ENCODE measurements around the gene CLBA1.

The CLBA1 gene

GRCh38 chr14:104984056-104984894 is 1.3 kb upstream of the CLBA1 start:
- no peaks in the 10 kb centered on the region for H3K27me3 ChIP-seq (ENCODE audit: insufficient read depth, low read length)
- H3K4me3 ChIP-seq (ENCODE audit: low read depth, low read length), result no peak overlapping the region
- H2AFZ ChIP-seq (ENCODE audit: low read length, unreplicated experiment), result no peak overlapping the region
- no peak overlapping the region for H3K27ac ChIP-seq (ENCODE audit: low read depth, low read length)
- H3K79me2 ChIP-seq (ENCODE audit: control insufficient read depth, insufficient read depth, low read length, unreplicated experiment), result peaks cover 4% of the 10 kb centered on the region
- no peaks in the 10 kb centered on the region for H3K36me3 ChIP-seq (ENCODE audit: insufficient read depth, low read length)
- peaks cover 8% of the 10 kb centered on the region for H3K4me1 ChIP-seq (ENCODE audit: control insufficient read depth, insufficient read depth, low read length, unreplicated experiment)

DNA sequence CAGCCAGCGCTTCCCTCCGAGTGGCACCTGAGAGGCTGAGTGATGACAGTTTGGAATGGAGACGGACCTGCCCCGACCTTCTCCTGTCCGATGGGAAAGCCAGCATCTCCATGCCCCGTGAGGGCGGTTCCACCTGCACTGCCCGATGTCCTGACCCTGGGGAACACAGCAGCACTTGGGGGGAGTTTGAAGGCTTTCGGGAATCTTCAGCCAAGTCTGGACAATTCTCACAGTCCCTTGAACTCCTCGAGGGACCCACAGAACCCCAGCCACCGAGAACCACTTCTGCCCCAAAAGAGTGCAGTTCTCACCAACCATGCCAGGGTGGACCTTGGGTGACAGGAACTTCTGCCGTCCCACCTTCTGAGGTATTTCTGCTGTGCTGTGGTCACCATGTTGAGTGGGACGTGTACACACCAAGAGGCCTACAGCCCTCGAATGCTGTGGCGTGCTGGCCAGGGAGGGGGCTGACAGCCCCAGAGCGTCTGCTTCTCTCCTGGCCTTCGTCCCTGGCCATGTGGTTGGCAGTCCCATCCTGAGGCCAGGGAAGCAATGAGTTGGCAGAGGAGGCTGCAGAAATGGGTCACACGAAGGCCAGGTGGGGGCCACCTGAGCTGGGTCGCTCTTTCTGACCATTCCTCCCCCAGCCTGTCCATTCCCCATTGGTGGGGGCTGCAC is 1.0 kb downstream of the CLBA1 start:
- Histone ChIP-seq H3K36me3 (ENCODE audit: insufficient read depth, low read length) (no peaks in the 10 kb centered on the region), H3K27me3 (ENCODE audit: insufficient read depth, low read length) (no peaks in the 10 kb centered on the region), H3K79me2 (ENCODE audit: control insufficient read depth, insufficient read depth, low read length, unreplicated experiment) (peaks cover 4% of the 10 kb centered on the region), H3K27ac (ENCODE audit: low read depth, low read length) (no peak overlapping the region), H3K4me1 (ENCODE audit: control insufficient read depth, insufficient read depth, low read length, unreplicated experiment) (peaks cover 8% of the 10 kb centered on the region), H2AFZ (ENCODE audit: low read length, unreplicated experiment) (no peak overlapping the region), H3K4me3 (ENCODE audit: low read depth, low read length) (peak overlapping the region; percentile 94)

DNA sequence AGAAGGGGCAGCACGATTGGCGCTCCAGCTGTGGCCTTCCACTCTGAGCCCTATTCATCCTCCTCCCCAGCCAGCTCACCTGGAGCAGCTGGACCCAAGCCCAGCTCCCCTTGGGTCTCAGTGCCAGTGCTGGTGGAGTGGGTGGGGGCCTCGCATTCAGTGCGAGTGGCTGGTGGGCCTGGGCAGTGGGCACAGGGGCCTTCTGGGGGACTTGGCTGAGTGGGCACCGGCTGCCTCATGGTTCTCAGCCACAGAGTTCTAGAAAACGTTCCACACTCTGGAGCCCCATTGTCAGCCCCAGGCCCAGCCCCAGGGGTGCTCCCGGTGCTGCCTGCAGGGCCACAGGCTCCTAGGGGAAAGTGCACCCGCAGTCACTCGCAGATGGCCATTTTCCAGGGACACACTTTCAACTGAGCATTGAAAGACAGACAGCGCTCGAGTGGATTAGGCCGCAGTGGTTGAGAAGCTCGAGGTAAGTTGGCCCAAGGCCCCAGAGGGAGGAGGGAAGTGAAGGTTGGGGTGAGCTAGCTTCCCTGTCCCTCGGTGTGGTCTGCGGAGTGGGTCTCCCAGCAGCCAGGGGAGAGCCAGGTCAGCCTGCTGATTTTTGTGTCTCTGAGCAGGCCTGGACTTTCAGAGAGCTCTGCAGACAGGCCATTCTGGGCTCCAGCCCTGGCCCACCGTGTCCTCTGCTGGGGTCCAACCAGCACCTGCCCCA is 3.8 kb downstream of the CLBA1 start:
- Histone ChIP-seq H3K79me2 (ENCODE audit: control insufficient read depth, insufficient read depth, low read length, unreplicated experiment) (peaks cover 4% of the 10 kb centered on the region), H3K27me3 (ENCODE audit: insufficient read depth, low read length) (no peaks in the 10 kb centered on the region), H2AFZ (ENCODE audit: low read length, unreplicated experiment) (no peak overlapping the region), H3K4me1 (ENCODE audit: control insufficient read depth, insufficient read depth, low read length, unreplicated experiment) (peaks cover 8% of the 10 kb centered on the region), H3K27ac (ENCODE audit: low read depth, low read length) (no peak overlapping the region), H3K4me3 (ENCODE audit: low read depth, low read length) (no peak overlapping the region), H3K36me3 (ENCODE audit: insufficient read depth, low read length) (no peaks in the 10 kb centered on the region; the same call in 1 of the 2 replicates)

GRCh38 chr14:104989951-104990303 is 4.3 kb downstream of the CLBA1 start:
- H3K27me3 ChIP-seq (ENCODE audit: insufficient read depth, low read length), result no peaks in the 10 kb centered on the region
- no peak overlapping the region for H3K4me3 ChIP-seq (ENCODE audit: low read depth, low read length)
- H3K36me3 ChIP-seq (ENCODE audit: insufficient read depth, low read length), result no peaks in the 10 kb centered on the region; the same call in 1 of the 2 replicates
- H3K27ac ChIP-seq (ENCODE audit: low read depth, low read length), result no peak overlapping the region
- peaks cover 4% of the 10 kb centered on the region for H3K79me2 ChIP-seq (ENCODE audit: control insufficient read depth, insufficient read depth, low read length, unreplicated experiment)
- H3K4me1 ChIP-seq (ENCODE audit: control insufficient read depth, insufficient read depth, low read length, unreplicated experiment), result peaks cover 8% of the 10 kb centered on the region
- H2AFZ ChIP-seq (ENCODE audit: low read length, unreplicated experiment), result no peak overlapping the region

GRCh38 chr14:104991896-104992230 is 6.3 kb downstream of the CLBA1 start:
- H3K79me2 ChIP-seq (ENCODE audit: control insufficient read depth, insufficient read depth, low read length, unreplicated experiment), result no peaks in the 10 kb centered on the region
- no peak overlapping the region for H3K27ac ChIP-seq (ENCODE audit: low read depth, low read length)
- no peaks in the 10 kb centered on the region for H3K27me3 ChIP-seq (ENCODE audit: insufficient read depth, low read length)
- no peak overlapping the region for H2AFZ ChIP-seq (ENCODE audit: low read length, unreplicated experiment)
- peaks cover under 1% of the 10 kb centered on the region for H3K4me1 ChIP-seq (ENCODE audit: control insufficient read depth, insufficient read depth, low read length, unreplicated experiment)
- H3K4me3 ChIP-seq (ENCODE audit: low read depth, low read length), result no peak overlapping the region
- no peaks in the 10 kb centered on the region; the same call in 1 of the 2 replicates for H3K36me3 ChIP-seq (ENCODE audit: insufficient read depth, low read length)

GRCh38 chr14:104992501-104992900 is 6.9 kb downstream of the CLBA1 start:
- Histone ChIP-seq H3K79me2 (ENCODE audit: control insufficient read depth, insufficient read depth, low read length, unreplicated experiment) (no peaks in the 10 kb centered on the region), H3K36me3 (ENCODE audit: insufficient read depth, low read length) (no peaks in the 10 kb centered on the region; the same call in 1 of the 2 replicates), H3K27me3 (ENCODE audit: insufficient read depth, low read length) (no peaks in the 10 kb centered on the region), H3K27ac (ENCODE audit: low read depth, low read length) (no peak overlapping the region), H3K4me1 (ENCODE audit: control insufficient read depth, insufficient read depth, low read length, unreplicated experiment) (no peaks in the 10 kb centered on the region), H2AFZ (ENCODE audit: low read length, unreplicated experiment) (no peak overlapping the region), H3K4me3 (ENCODE audit: low read depth, low read length) (no peak overlapping the region)

DNA sequence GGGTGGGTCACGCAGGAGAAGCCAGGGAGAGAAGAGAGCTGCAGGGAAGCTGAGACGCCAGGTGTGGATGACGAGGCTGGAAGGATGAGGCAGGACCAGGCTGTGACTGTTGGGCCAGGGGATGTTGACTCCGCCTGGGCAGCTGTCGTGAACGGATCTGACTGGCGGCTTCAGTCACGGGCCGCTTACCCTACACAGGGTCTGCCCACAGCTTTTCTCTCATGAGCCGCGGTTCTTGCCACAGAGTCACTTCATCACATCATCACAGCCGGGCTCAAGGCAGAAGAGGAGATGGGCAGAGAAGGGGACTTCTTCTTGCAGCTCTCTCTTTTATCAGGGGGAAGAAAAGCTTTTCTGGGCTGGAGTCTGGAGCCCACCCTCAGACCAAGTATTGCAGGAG is 7.7 kb downstream of the CLBA1 start:
- Histone ChIP-seq H2AFZ (ENCODE audit: low read length, unreplicated experiment) (no peak overlapping the region), H3K4me1 (ENCODE audit: control insufficient read depth, insufficient read depth, low read length, unreplicated experiment) (no peaks in the 10 kb centered on the region), H3K27me3 (ENCODE audit: insufficient read depth, low read length) (no peaks in the 10 kb centered on the region), H3K36me3 (ENCODE audit: insufficient read depth, low read length) (no peaks in the 10 kb centered on the region; the same call in 1 of the 2 replicates), H3K79me2 (ENCODE audit: control insufficient read depth, insufficient read depth, low read length, unreplicated experiment) (no peaks in the 10 kb centered on the region), H3K4me3 (ENCODE audit: low read depth, low read length) (no peak overlapping the region), H3K27ac (ENCODE audit: low read depth, low read length) (no peak overlapping the region)

DNA sequence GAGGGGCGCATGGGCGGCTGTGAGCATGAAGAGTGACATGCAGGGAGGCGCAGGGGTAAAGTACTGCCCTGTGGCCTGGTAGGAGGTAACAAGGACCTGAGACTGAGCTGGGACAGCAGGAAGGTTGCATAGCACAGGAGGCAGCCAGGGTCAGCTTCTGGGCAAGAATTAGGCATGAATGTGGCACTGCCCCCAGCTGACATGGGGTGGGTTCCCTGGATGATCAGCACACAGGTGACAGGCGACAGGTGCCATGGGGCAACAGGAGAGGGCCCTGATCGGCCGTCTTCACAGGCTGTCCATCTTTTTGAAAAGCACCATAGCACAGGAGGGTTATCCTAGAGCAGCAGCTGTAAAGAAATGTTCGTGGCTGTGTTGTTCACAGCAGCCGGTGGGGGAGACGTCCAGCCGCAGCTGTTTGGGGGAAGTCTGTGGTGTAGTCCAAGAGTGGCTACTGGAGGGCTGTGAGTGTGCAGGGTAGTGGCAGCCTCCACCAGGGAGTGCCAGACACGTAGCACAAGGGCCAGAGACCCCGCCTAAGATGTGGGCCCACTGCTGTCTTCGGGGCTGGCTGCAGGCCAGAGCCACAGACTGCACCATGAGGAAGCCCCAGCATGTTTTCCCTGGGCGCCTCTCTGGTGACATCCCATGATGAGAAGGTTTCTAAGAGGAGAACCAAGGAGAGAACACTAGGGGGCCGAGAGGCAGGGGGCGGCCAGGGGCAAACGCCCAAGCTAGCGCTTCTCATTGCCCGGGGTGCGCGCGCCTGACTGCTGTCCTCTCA is 8.4 kb downstream of the CLBA1 start:
- Histone ChIP-seq H3K4me1 (ENCODE audit: control insufficient read depth, insufficient read depth, low read length, unreplicated experiment) (no peaks in the 10 kb centered on the region), H2AFZ (ENCODE audit: low read length, unreplicated experiment) (no peak overlapping the region), H3K4me3 (ENCODE audit: low read depth, low read length) (no peak overlapping the region), H3K27me3 (ENCODE audit: insufficient read depth, low read length) (no peaks in the 10 kb centered on the region), H3K36me3 (ENCODE audit: insufficient read depth, low read length) (no peaks in the 10 kb centered on the region; the same call in 1 of the 2 replicates), H3K27ac (ENCODE audit: low read depth, low read length) (no peak overlapping the region), H3K79me2 (ENCODE audit: control insufficient read depth, insufficient read depth, low read length, unreplicated experiment) (no peaks in the 10 kb centered on the region)

GRCh38 chr14:104994978-104995377 is 9.4 kb downstream of the CLBA1 start:
- Histone ChIP-seq H3K4me3 (ENCODE audit: low read depth, low read length) (no peak overlapping the region), H3K4me1 (ENCODE audit: control insufficient read depth, insufficient read depth, low read length, unreplicated experiment) (no peaks in the 10 kb centered on the region), H3K27me3 (ENCODE audit: insufficient read depth, low read length) (no peaks in the 10 kb centered on the region), H3K27ac (ENCODE audit: low read depth, low read length) (no peak overlapping the region), H3K79me2 (ENCODE audit: control insufficient read depth, insufficient read depth, low read length, unreplicated experiment) (no peaks in the 10 kb centered on the region), H3K36me3 (ENCODE audit: insufficient read depth, low read length) (peaks cover 7% of the 10 kb centered on the region; the same call in 1 of the 2 replicates), H2AFZ (ENCODE audit: low read length, unreplicated experiment) (no peak overlapping the region)

- Histone ChIP-seq H3K79me2 (ENCODE audit: control insufficient read depth, insufficient read depth, low read length, unreplicated experiment) (no peaks in the 10 kb centered on the region), H3K4me3 (ENCODE audit: low read depth, low read length) (no peak overlapping the region), H3K27ac (ENCODE audit: low read depth, low read length) (no peak overlapping the region), H3K27me3 (ENCODE audit: insufficient read depth, low read length) (no peaks in the 10 kb centered on the region), H3K4me1 (ENCODE audit: control insufficient read depth, insufficient read depth, low read length, unreplicated experiment) (no peaks in the 10 kb centered on the region), H3K36me3 (ENCODE audit: insufficient read depth, low read length) (peaks cover 8% of the 10 kb centered on the region; the same call in 1 of the 2 replicates), H2AFZ (ENCODE audit: low read length, unreplicated experiment) (no peak overlapping the region)
Observed at GRCh38 chr14:104996032-104996431, 10.4 kb downstream of the CLBA1 start.

All from ACC112 (cell line).